ENCODE measurements around the gene ZNF598.
"Not testable (repeated sequence)": the region's sequence is repeated elsewhere in the genome, so short reads cannot be mapped to it uniquely, and the experiment has no call there.

DNA sequence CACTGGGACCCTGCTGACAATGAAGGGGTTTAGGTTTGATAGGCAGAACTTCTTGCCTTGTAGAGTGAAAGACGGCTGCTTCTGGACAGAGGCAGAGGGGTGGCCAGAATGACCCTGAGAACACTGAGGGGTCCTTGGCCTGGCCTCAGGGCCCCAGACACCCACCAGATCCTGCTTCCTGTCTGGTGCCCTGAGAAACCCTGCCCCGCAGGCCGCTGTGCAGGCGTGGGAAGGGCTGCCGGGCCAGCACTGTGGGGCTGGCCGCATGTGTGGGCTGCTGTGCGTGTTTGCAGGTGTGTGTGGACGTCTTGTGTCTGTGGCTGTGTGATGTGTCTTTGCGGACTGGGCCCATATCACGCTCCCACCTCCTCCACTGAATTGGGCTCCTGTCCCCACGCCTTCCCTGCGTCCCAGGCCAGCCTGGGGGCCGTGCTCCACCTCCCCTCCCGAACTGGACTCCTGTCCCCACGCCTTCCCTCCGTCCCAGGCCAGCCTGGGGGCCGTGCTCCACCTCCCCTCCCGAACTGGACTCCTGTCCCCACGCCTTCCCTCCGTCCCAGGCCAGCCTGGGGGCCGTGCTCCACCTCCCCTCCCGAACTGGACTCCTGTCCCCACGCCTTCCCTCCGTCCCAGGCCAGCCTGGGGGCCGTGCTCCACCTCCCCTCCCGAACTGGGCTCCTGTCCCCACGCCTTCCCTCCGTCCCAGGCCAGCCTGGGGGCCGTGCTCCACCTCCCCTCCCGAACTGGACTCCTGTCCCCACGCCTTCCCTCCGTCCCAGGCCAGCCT, 24.5 kb upstream of the ZNF598 start:
- TF ChIP-seq, protein P1, sequence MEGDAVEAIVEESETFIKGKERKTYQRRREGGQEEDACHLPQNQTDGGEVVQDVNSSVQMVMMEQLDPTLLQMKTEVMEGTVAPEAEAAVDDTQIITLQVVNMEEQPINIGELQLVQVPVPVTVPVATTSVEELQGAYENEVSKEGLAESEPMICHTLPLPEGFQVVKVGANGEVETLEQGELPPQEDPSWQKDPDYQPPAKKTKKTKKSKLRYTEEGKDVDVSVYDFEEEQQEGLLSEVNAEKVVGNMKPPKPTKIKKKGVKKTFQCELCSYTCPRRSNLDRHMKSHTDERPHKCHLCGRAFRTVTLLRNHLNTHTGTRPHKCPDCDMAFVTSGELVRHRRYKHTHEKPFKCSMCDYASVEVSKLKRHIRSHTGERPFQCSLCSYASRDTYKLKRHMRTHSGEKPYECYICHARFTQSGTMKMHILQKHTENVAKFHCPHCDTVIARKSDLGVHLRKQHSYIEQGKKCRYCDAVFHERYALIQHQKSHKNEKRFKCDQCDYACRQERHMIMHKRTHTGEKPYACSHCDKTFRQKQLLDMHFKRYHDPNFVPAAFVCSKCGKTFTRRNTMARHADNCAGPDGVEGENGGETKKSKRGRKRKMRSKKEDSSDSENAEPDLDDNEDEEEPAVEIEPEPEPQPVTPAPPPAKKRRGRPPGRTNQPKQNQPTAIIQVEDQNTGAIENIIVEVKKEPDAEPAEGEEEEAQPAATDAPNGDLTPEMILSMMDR (IDR thresholded peaks at IDR 0.05; ENCODE audit: insufficient read depth, low read depth, low read length), result not testable (repeated sequence)
- not testable (repeated sequence) for TF ChIP-seq EZH2 (IDR thresholded peaks at IDR 0.05; ENCODE audit: insufficient read depth, low read length)

Data from astrocyte (in vitro differentiated cells and primary cell).